Left lung (tissue), 10 donors: ENCODE measurements around the gene C2orf49. TPM values are rescaled to one million over a fixed set of nuclear protein-coding genes. Genes with fewer than 3 reads are reported as not detected.

ENCODE experiments used
- ATAC-seq: fragments of 200-7000 bp; cut with Tn5 transposase; one replicate; pipeline ENCODE4 v1.9.1; 2020; ENCODE audit warnings: moderate library complexity
- DNase-seq, 4 donors: peaks; one replicate each; pipeline ENCODE4 v3.0.0-alpha.2; 2013 to 2020
- H3K27ac ChIP-seq, 2 donors: fragments of 200-600 bp; sonication (generic) in 1 of 2; one replicate each; pipeline versions ENCODE4 v1.5.0 to v1.8.0; 2020 to 2021
- H3K27me3 ChIP-seq, 2 donors: fragments of 200-600 bp; sonication (generic) in 1 of 2; one replicate each; pipeline versions ENCODE4 v1.5.0 to v1.8.0; 2020 to 2021
- H3K36me3 ChIP-seq, 2 donors: fragments of 200-600 bp; sonication (generic) in 1 of 2; one replicate each; pipeline versions ENCODE4 v1.5.0 to v1.8.0; 2020 to 2021
- H3K4me1 ChIP-seq, 2 donors: fragments of 200-600 bp; one replicate each; pipeline ENCODE4 v1.8.0; 2021
- H3K4me3 ChIP-seq, 2 donors: fragments of 200-600 bp; sonication (generic) in 1 of 2; one replicate each; pipeline versions ENCODE4 v1.5.0 to v1.8.0; 2020 to 2021; ENCODE audit warnings: mild to moderate bottlenecking in 1 of 2
- H3K9me3 ChIP-seq, 2 donors: fragments of 200-600 bp; sonication (generic) in 1 of 2; one replicate each; pipeline versions ENCODE4 v1.5.0 to v1.8.0; 2020 to 2021
- intact Hi-C, 2 donors: fragments of 100-400 bp; cut with DNase I; formaldehyde crosslinking; loops; one replicate each; pipeline versions ENCODE4 v1.11.2 to v1.14.2; 2022
- polyA plus RNA-seq, 6 donors: library from polyadenylated mRNA; unstranded; fragments of 120-200 nt; gene quantifications; one replicate each; pipeline ENCODE4 v1.2.1, GENCODE V29; 2013; ENCODE audit not compliant: insufficient read length in 6 of 6
- total RNA-seq, 2 donors: library from RNA; stranded (reverse); fragmentation: NEBNext Ultra II Directional; extraction: Animal tissue kit (Norgen Biotek cat#: 25700); gene quantifications; one replicate each; pipeline ENCODE4 v1.2.1, GENCODE V29; 2021
- TF ChIP-seq, protein P1 (sequence below), 2 donors: fragments of 200-600 bp; sonication (generic) in 1 of 2; IDR thresholded peaks; one replicate each; pipeline versions ENCODE4 v1.5.0 to v1.8.0; 2021; ENCODE audit warnings: antibody characterized with exemption in 2 of 2
- donor health status: DM: no; HTN: yes; CAD: no.
- donor health status: DM: no; HTN: no; CAD: no.

Gene C2orf49
- total and polyA plus RNA-seq, 8 donors, result 15.7 to 29.8 (median 25.3) TPM

DNA sequence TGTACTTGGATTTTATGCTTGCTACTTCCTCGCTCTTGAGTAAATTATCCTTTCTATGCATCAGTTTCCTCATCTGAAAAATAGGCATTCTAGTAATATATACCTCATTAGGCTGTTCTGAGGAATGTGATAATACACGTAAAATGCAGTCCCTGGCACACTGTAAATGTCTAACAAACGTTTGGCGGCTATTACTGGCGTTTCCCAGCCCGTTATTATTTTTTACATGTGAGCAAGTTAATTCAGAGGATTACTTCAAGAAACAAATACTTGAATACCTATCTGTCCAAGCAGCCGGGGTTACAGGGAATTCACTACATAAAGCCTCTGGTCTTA, 586 bp upstream of the C2orf49 start:
- ATAC-seq, result no peak
- intact Hi-C loops, result no loop called here
- TF ChIP-seq, protein P1, sequence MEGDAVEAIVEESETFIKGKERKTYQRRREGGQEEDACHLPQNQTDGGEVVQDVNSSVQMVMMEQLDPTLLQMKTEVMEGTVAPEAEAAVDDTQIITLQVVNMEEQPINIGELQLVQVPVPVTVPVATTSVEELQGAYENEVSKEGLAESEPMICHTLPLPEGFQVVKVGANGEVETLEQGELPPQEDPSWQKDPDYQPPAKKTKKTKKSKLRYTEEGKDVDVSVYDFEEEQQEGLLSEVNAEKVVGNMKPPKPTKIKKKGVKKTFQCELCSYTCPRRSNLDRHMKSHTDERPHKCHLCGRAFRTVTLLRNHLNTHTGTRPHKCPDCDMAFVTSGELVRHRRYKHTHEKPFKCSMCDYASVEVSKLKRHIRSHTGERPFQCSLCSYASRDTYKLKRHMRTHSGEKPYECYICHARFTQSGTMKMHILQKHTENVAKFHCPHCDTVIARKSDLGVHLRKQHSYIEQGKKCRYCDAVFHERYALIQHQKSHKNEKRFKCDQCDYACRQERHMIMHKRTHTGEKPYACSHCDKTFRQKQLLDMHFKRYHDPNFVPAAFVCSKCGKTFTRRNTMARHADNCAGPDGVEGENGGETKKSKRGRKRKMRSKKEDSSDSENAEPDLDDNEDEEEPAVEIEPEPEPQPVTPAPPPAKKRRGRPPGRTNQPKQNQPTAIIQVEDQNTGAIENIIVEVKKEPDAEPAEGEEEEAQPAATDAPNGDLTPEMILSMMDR (IDR thresholded peaks at IDR 0.05), result no peak

DNA sequence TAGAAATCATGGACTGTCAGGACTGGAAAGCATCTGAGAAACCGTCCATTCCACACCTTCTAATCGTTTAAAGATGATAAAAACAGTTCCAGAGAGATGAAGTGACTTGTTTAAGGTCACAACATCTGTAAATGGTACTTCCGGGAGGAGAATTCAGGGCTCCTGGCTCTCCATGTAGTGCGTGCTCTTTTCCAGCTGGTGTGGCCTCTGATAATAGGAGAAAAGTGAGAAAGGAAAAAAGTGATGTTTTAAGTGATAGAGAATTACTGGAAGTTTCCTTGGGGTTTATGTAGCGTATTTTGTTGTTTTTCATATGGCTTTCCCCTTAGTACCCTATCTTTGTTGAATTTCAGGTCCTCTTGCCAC, 663 bp downstream of the C2orf49 start:
- Histone ChIP-seq H3K4me1 (peaks cover 18 to 32% of the 10 kb centered on the region in 2 donors), H3K4me3 (peak overlapping the region; percentile 69 to 84), H3K9me3 (no peaks in the 10 kb centered on the region), H3K27me3 (no peaks in the 10 kb centered on the region), H3K27ac (peak overlapping the region; percentile 91 to 95), H3K36me3 (peaks cover 0 to 29% of the 10 kb centered on the region in 2 donors)
- intact Hi-C loops, result no loop called here
- ATAC-seq (peak; percentile 6), DNase-seq (no peak)
- TF ChIP-seq, protein P1 (IDR thresholded peaks at IDR 0.05), result no peak

More for the DNA sequence above, 586 bp upstream of the C2orf49 start:
- peaks cover 18 to 32% of the 10 kb centered on the region in 2 donors for H3K4me1 ChIP-seq
- H3K36me3 ChIP-seq, result peaks cover 0 to 16% of the 10 kb centered on the region in 2 donors
- DNase-seq, result no peak
- no peaks in the 10 kb centered on the region for H3K9me3 ChIP-seq
- no peaks in the 10 kb centered on the region for H3K27me3 ChIP-seq
- peak overlapping the region; percentile 91 to 95 for H3K27ac ChIP-seq
- peak overlapping the region; percentile 69 to 84 for H3K4me3 ChIP-seq

DNA sequence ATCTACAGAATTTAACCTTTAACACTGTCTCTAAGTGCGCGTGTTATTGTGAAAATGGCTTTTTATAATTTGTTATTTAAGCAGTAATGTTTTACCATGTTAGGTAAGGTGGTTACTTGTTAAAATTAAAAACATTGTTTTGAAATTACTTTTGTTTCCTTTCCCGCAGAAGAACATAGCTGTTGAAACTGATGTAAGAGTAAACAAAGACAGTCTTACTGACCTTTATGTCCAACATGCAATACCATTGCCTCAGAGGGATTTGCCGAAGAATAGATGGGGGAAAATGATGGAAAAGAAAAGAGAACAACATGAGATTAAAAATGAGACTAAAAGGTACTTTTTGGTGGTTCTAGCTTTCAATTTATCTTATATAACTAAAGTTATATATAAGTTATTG, 2.1 kb downstream of the C2orf49 start:
- intact Hi-C loops, result no loop called here
- no peak overlapping the region for H3K4me3 ChIP-seq
- H3K27ac ChIP-seq, result no peak overlapping the region
- peaks cover 18 to 32% of the 10 kb centered on the region in 2 donors for H3K4me1 ChIP-seq
- no peaks in the 10 kb centered on the region for H3K27me3 ChIP-seq
- peaks cover 0 to 43% of the 10 kb centered on the region in 2 donors for H3K36me3 ChIP-seq
- DNase-seq, result no peak
- H3K9me3 ChIP-seq, result no peaks in the 10 kb centered on the region
- no peak for ATAC-seq
- TF ChIP-seq, protein P1 (IDR thresholded peaks at IDR 0.05), result no peak

DNA sequence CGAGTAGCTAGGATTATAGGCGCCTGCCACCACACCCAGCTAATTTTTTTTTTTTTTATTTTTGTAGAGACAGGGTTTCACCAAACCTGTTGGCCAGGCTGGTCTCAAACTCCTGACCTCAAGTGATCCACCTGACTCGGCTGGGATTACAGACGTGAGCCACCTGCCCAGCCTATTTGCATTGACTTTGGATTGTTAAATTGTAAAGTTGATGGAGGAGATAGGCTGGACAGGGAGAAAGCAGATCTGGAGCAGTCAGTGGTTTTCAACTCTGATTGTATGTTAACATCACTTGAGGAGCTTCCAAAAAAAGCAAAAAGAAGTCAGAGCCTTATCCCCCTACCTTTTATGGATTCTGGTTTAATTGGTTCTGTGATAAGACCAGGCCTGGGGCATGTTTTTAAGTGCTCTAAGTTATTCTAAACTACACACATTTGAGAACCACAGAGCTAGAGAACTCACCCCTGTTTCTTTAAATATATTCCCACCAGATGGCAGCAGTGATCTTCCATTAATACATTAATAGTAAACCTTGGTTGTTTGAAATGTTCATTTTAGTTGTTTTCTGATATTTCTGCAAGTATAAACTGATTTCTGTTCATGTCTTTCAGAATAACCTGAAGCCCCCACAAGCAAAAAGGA, 7.5 kb downstream of the C2orf49 start:
- TF ChIP-seq, protein P1 (IDR thresholded peaks at IDR 0.05), result peak in 1 of 2 donors; percentile 18
- no peaks in the 10 kb centered on the region for H3K4me1 ChIP-seq
- no peak overlapping the region for H3K4me3 ChIP-seq
- DNase-seq (peak in 2 of 4 donors; percentile 26 to 40), ATAC-seq (no peak)
- H3K36me3 ChIP-seq, result peaks cover 0 to 95% of the 10 kb centered on the region in 2 donors
- no peaks in the 10 kb centered on the region for H3K27me3 ChIP-seq
- intact Hi-C loops, result loop anchor here in 1 of 2 donors (10.0 kb wide), 1 partner anchor 740 kb away; no protein-coding TSS in a partner anchor
- H3K9me3 ChIP-seq, result no peaks in the 10 kb centered on the region
- no peak overlapping the region for H3K27ac ChIP-seq

DNA sequence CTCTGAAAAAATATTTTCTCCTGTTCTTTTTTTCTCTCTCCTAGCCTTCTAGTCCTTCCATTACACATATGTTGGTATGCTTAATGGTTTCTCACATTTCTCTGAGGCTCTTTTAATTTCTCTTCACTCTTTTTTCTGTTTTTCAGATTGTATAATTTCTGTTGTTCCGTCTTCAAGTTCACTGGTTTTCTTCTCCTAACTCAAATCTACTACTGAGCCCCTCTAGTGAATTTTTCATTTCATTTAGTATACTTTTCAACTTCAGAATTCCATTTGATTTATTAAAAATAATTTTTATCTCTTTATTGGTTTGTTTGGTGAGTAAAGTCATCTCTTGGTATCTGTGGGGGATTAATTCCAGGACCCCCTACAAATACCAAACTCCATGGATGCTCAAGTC, 19.8 kb downstream of the C2orf49 start:
- Histone ChIP-seq H3K36me3 (peaks cover 0 to 68% of the 10 kb centered on the region in 2 donors), H3K4me1 (no peaks in the 10 kb centered on the region), H3K27ac (no peak overlapping the region), H3K27me3 (no peaks in the 10 kb centered on the region), H3K4me3 (no peak overlapping the region), H3K9me3 (peaks cover 0 to 14% of the 10 kb centered on the region in 2 donors)
- no peak for DNase-seq
- TF ChIP-seq, protein P1 (IDR thresholded peaks at IDR 0.05), result no peak
- no peak for ATAC-seq
- intact Hi-C loops, result no loop called here
